Caco-2 (cell line): ENCODE results near the gene GRK3. TPM values are rescaled to one million over a fixed set of nuclear protein-coding genes. Genes with fewer than 3 reads are reported as not detected.

ENCODE experiments used
- BruUV-seq: library from RNA; stranded (reverse); fragments of 400-500 nt; replicated peaks from 2 replicates; lab custom pipeline; 2021; lab: Mats Ljungman, UMichigan
- CTCF ChIA-PET: fragments of 300-600 bp; sonication (Branson Sonifier 250); formaldehyde crosslinking; loops from one replicate; lab custom pipeline; 2022; ENCODE audit warnings: antibody characterized with exemption; lab: Charles Lee
- POLR2A ChIA-PET: fragments of 300-600 bp; sonication (Branson Sonifier 250); formaldehyde crosslinking; loops from one replicate; lab custom pipeline; 2022; ENCODE audit warnings: antibody characterized with exemption; lab: Charles Lee
- DNase-seq, 2 experiments: peaks; one replicate each; pipeline versions ENCODE4 v3.0.0 to v3.0.0-alpha.2; 2020 to 2022
- H3K27me3 ChIP-seq: replicated peaks from 2 replicates; pipeline ENCODE4 v1.6.0; 2011; ENCODE audit warnings: low read length; ENCODE audit not compliant: control insufficient read depth, insufficient read depth
- H3K36me3 ChIP-seq: 2 replicates; pipeline ENCODE4 v1.5.1; 2011; ENCODE audit warnings: low read length; ENCODE audit not compliant: control insufficient read depth, insufficient read depth
- H3K4me1 ChIP-seq: fragments of 250-450 bp; sonication (Bioruptor Pico); 2 replicates; pipeline ENCODE4 v1.5.1; 2020; ENCODE audit warnings: mild to moderate bottlenecking
- H3K4me3 ChIP-seq: 2 replicates; pipeline ENCODE4 v1.5.1; 2011; ENCODE audit warnings: low read depth, mild to moderate bottlenecking, control low read depth, low read length
- H3K9me3 ChIP-seq: fragments of 250-450 bp; sonication (Bioruptor Pico); 2 replicates; pipeline ENCODE4 v1.5.1; 2020; ENCODE audit warnings: mild to moderate bottlenecking, moderate library complexity
- H3K27ac Mint-ChIP-seq: one replicate; pipeline ENCODE4 v1.8.0; 2022; ENCODE audit warnings: mixed read lengths; ENCODE audit not compliant: unreplicated experiment
- H3K27me3 Mint-ChIP-seq: one replicate; pipeline ENCODE4 v1.8.0; 2022; ENCODE audit warnings: mixed read lengths; ENCODE audit not compliant: insufficient read depth, unreplicated experiment
- H3K36me3 Mint-ChIP-seq: one replicate; pipeline ENCODE4 v1.8.0; 2022; ENCODE audit warnings: mild to moderate bottlenecking, mixed read lengths; ENCODE audit not compliant: insufficient read depth, unreplicated experiment
- H3K4me1 Mint-ChIP-seq: one replicate; pipeline ENCODE4 v1.8.0; 2022; ENCODE audit warnings: low read depth, mixed read lengths; ENCODE audit not compliant: unreplicated experiment
- H3K4me3 Mint-ChIP-seq: one replicate; pipeline ENCODE4 v1.8.0; 2022; ENCODE audit warnings: mild to moderate bottlenecking, moderate library complexity, mixed read lengths; ENCODE audit not compliant: unreplicated experiment
- H3K9me3 Mint-ChIP-seq: one replicate; pipeline ENCODE4 v1.8.0; 2022; ENCODE audit warnings: mixed read lengths; ENCODE audit not compliant: unreplicated experiment
- intact Hi-C: fragments of 100-400 bp; cut with micrococcal nuclease; formaldehyde crosslinking; loops from one replicate; pipeline ENCODE4 v1.10.0; 2022; ENCODE audit not compliant: unreplicated experiment
- total RNA-seq: library from RNA; stranded (reverse); gene quantifications from 2 replicates; pipeline ENCODE4 v1.2.3, GENCODE V29; 2022
- TF ChIP-seq, protein P1 (sequence below), 2 experiments: fragments of 200-600 bp in 1 of 2; IDR thresholded peaks; 1 replicate in 1 of 2; 2 replicates in 1 of 2; pipeline versions ENCODE4 v1.5.1 to v1.8.0; 2011 to 2022; ENCODE audit warnings: antibody characterized with exemption in 1 of 2, control low read depth in 1 of 2, inconsistent platforms in 1 of 2, low read depth in 1 of 2, low read length in 1 of 2, mild to moderate bottlenecking in 1 of 2, moderate library complexity in 1 of 2; ENCODE audit not compliant: insufficient read depth in 1 of 2, severe bottlenecking in 1 of 2, unreplicated experiment in 1 of 2

Gene GRK3
- total RNA-seq, 1 experiment from 2014 or later: 9.7 TPM

DNA sequence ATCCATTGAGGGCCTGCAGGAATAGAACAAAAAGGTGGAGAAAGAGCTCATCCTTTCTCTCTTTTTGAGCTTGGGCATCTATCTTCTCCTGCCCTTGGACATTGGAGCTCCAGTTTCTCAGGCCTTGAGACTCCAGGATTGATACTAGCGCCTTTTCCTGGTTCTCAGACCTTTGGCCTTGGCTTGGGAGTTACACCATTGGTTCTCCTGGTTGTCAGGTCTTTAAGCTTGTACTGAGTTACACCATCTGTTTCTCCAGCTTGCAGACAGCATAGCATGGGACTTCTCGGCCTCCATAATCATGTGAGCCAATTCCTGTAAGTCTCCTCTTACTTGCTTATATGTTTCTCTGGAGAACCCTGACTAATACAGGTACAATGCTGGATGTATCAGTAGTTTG, 72.6 kb downstream of the GRK3 start:
- intact Hi-C loops: no loop called here
- no peak overlapping the region for H3K27ac Mint-ChIP-seq
- H3K4me1 Mint-ChIP-seq: no peaks in the 10 kb centered on the region
- Histone ChIP-seq H3K4me3 (no peak overlapping the region), H3K9me3 (0 out of 2 replicates have a peak, but pooled peaks cover 6% of the 10 kb centered on the region), H3K27me3 (no peaks in the 10 kb centered on the region), H3K4me1 (no peaks in the 10 kb centered on the region), H3K36me3 (no peaks in the 10 kb centered on the region)
- ChIA-PET POLR2A (no interaction called here), CTCF (no interaction called here)
- BruUV-seq: no TSS peak
- no peaks in the 10 kb centered on the region for H3K9me3 Mint-ChIP-seq
- no peaks in the 10 kb centered on the region for H3K27me3 Mint-ChIP-seq
- TF ChIP-seq, protein P1, sequence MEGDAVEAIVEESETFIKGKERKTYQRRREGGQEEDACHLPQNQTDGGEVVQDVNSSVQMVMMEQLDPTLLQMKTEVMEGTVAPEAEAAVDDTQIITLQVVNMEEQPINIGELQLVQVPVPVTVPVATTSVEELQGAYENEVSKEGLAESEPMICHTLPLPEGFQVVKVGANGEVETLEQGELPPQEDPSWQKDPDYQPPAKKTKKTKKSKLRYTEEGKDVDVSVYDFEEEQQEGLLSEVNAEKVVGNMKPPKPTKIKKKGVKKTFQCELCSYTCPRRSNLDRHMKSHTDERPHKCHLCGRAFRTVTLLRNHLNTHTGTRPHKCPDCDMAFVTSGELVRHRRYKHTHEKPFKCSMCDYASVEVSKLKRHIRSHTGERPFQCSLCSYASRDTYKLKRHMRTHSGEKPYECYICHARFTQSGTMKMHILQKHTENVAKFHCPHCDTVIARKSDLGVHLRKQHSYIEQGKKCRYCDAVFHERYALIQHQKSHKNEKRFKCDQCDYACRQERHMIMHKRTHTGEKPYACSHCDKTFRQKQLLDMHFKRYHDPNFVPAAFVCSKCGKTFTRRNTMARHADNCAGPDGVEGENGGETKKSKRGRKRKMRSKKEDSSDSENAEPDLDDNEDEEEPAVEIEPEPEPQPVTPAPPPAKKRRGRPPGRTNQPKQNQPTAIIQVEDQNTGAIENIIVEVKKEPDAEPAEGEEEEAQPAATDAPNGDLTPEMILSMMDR (IDR thresholded peaks at IDR 0.05; ENCODE audit: insufficient read depth in 1 of 2, low read depth in 1 of 2, low read length in 1 of 2, severe bottlenecking in 1 of 2, unreplicated experiment in 1 of 2): no peak
- no peak for DNase-seq
- H3K4me3 Mint-ChIP-seq: no peak overlapping the region
- H3K36me3 Mint-ChIP-seq: no peaks in the 10 kb centered on the region

DNA sequence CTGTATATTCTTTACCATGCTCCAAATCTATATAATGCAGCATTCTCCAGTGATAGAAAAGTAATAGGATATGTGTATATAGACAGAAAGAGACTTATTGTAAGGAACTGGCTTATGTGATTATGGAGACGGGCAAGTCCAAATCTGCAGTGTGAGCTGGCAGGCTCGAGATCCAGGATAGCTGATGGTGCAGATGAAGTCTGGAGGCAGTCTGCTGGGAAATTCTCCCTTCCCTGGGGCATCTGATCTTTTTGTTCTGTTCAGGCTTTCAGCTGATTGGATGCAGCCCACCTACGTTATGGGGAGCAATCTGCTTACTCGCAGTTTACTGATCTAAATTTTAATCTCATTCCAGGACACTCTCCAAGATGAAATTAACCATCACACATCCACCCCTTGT, 73.2 kb downstream of the GRK3 start:
- no TSS peak for BruUV-seq
- CTCF ChIA-PET: no interaction called here

DNA sequence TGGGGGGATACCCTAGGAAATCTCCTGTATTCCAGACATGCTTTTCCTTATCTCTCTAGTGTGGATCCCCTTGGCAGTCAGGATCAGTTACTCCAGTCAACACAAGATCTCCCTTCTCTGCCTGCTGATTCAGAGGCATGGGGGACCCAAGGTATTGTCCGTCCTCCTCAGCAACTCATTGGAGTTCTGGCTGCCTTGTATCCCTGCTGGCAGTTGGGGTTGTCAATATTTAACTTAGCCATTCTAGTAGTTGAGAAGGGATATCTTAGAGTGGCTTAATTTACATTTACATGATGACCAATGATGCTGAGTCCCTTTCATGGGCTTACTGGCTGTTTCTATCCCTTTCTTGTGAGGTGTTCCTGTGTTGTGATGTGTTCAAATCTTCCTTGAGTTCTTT, 74.2 kb downstream of the GRK3 start:
- Histone ChIP-seq H3K4me1 (no peaks in the 10 kb centered on the region), H3K27me3 (no peaks in the 10 kb centered on the region), H3K9me3 (0 out of 2 replicates have a peak, but pooled peaks cover 6% of the 10 kb centered on the region), H3K36me3 (no peaks in the 10 kb centered on the region), H3K4me3 (no peak overlapping the region)
- Mint-ChIP-seq H3K27ac (no peak overlapping the region), H3K27me3 (no peaks in the 10 kb centered on the region), H3K4me3 (no peak overlapping the region), H3K36me3 (no peaks in the 10 kb centered on the region), H3K9me3 (no peaks in the 10 kb centered on the region), H3K4me1 (no peaks in the 10 kb centered on the region)
- ChIA-PET POLR2A (no interaction called here), CTCF (no interaction called here)
- intact Hi-C loops: no loop called here
- no peak for DNase-seq
- TF ChIP-seq, protein P1 (IDR thresholded peaks at IDR 0.05; ENCODE audit: insufficient read depth in 1 of 2, low read depth in 1 of 2, low read length in 1 of 2, severe bottlenecking in 1 of 2, unreplicated experiment in 1 of 2): no peak
- BruUV-seq: no TSS peak

More for the DNA sequence above, 73.2 kb downstream of the GRK3 start:
- Histone ChIP-seq H3K36me3 (no peaks in the 10 kb centered on the region), H3K4me1 (no peaks in the 10 kb centered on the region), H3K9me3 (0 out of 2 replicates have a peak, but pooled peaks cover 6% of the 10 kb centered on the region), H3K4me3 (no peak overlapping the region), H3K27me3 (no peaks in the 10 kb centered on the region)
- POLR2A ChIA-PET: no interaction called here
- TF ChIP-seq, protein P1 (IDR thresholded peaks at IDR 0.05; ENCODE audit: insufficient read depth in 1 of 2, low read depth in 1 of 2, low read length in 1 of 2, severe bottlenecking in 1 of 2, unreplicated experiment in 1 of 2): no peak
- DNase-seq: no peak
- H3K27ac Mint-ChIP-seq: no peak overlapping the region
- intact Hi-C loops: no loop called here
- H3K4me1 Mint-ChIP-seq: no peaks in the 10 kb centered on the region
- H3K4me3 Mint-ChIP-seq: no peak overlapping the region
- H3K9me3 Mint-ChIP-seq: no peaks in the 10 kb centered on the region
- no peaks in the 10 kb centered on the region for H3K27me3 Mint-ChIP-seq
- no peaks in the 10 kb centered on the region for H3K36me3 Mint-ChIP-seq
